PC-9 (cell line): Measurements from ENCODE around the gene USF1. TPM values are rescaled to one million over a fixed set of nuclear protein-coding genes. Genes with fewer than 3 reads are reported as not detected.
"Not testable (repeated sequence)": the region's sequence is repeated elsewhere in the genome, so short reads cannot be mapped to it uniquely, and the experiment has no call there.

ENCODE experiments used
- BruUV-seq: library from RNA; stranded (reverse); fragments of 400-500 nt; replicated peaks from 2 replicates; lab custom pipeline; 2021; lab: Mats Ljungman, UMichigan
- CTCF ChIA-PET: fragments of 300-600 bp; sonication (Branson Sonifier 250); formaldehyde crosslinking; loops from one replicate; lab custom pipeline; 2022; ENCODE audit warnings: antibody characterized with exemption; lab: Charles Lee
- POLR2A ChIA-PET: fragments of 300-600 bp; sonication (Branson Sonifier 250); formaldehyde crosslinking; loops from one replicate; lab custom pipeline; 2022; ENCODE audit warnings: antibody characterized with exemption; ENCODE audit not compliant: unreplicated experiment; lab: Charles Lee
- DNase-seq, 2 experiments: peaks; one replicate each; pipeline versions ENCODE4 v3.0.0 to v3.0.0-alpha.2; 2015 to 2022; ENCODE audit warnings: mixed read lengths in 1 of 2
- H2AFZ ChIP-seq: fragments of 200-600 bp; sonication (generic); 2 replicates; pipeline ENCODE4 v1.8.1; 2017; ENCODE audit warnings: antibody characterized with exemption
- H3F3A ChIP-seq: fragments of 200-600 bp; sonication (generic); 2 replicates; pipeline ENCODE4 v1.8.1; 2017; ENCODE audit warnings: antibody characterized with exemption, mild to moderate bottlenecking, low read depth; ENCODE audit not compliant: insufficient read depth
- H3K27ac ChIP-seq: fragments of 200-600 bp; sonication (generic); 2 replicates; pipeline ENCODE4 v1.6.1; 2016; ENCODE audit warnings: mixed run types
- H3K27me3 ChIP-seq: fragments of 200-600 bp; sonication (generic); 2 replicates; pipeline ENCODE4 v1.6.1; 2016; ENCODE audit warnings: low read depth, mixed run types; ENCODE audit not compliant: insufficient read depth
- H3K36me3 ChIP-seq: fragments of 200-600 bp; sonication (generic); 2 replicates; pipeline ENCODE4 v1.6.1; 2016; ENCODE audit warnings: low read depth, mixed run types
- H3K4me1 ChIP-seq: fragments of 200-600 bp; sonication (generic); replicated peaks from 2 replicates; pipeline ENCODE4 v1.6.1; 2016; ENCODE audit warnings: mixed run types; ENCODE audit not compliant: insufficient read depth
- H3K4me2 ChIP-seq: fragments of 200-600 bp; sonication (generic); 2 replicates; pipeline ENCODE4 v1.6.1; 2017; ENCODE audit warnings: mixed run types
- H3K4me3 ChIP-seq: fragments of 200-600 bp; sonication (generic); 2 replicates; pipeline ENCODE4 v1.6.1; 2016; ENCODE audit warnings: mixed run types
- H3K79me2 ChIP-seq: fragments of 200-600 bp; sonication (generic); 2 replicates; pipeline ENCODE4 v1.6.1; 2017; ENCODE audit warnings: low read depth, mixed run types
- H3K9me2 ChIP-seq: fragments of 200-600 bp; sonication (generic); 2 replicates; pipeline ENCODE4 v1.8.1; 2017; ENCODE audit warnings: mild to moderate bottlenecking; ENCODE audit not compliant: insufficient read depth
- H3K9me3 ChIP-seq: fragments of 200-600 bp; sonication (generic); 2 replicates; pipeline ENCODE4 v1.8.1; 2016; ENCODE audit warnings: low read depth; ENCODE audit not compliant: insufficient read depth
- H4K20me1 ChIP-seq: fragments of 200-600 bp; sonication (generic); 2 replicates; pipeline ENCODE4 v1.8.1; 2017; ENCODE audit not compliant: insufficient read depth
- CTCF ChIP-seq: fragments of 200-600 bp; sonication (generic); conservative IDR thresholded peaks from 2 replicates; pipeline ENCODE4 v1.6.1; 2017; ENCODE audit warnings: mixed run types, antibody characterized with exemption, mild to moderate bottlenecking, moderate library complexity
- EZH2 ChIP-seq: fragments of 200-600 bp; sonication (generic); IDR thresholded peaks from 2 replicates; pipeline ENCODE4 v1.8.0; 2017; ENCODE audit warnings: antibody characterized with exemption, low read depth
- intact Hi-C: fragments of 100-400 bp; cut with micrococcal nuclease; formaldehyde crosslinking; loops from one replicate; pipeline ENCODE4 v1.10.0; 2022; ENCODE audit not compliant: unreplicated experiment
- total RNA-seq: library from RNA; stranded (reverse); gene quantifications from 2 replicates; pipeline ENCODE4 v1.2.3, GENCODE V29; 2021

USF1 gene
- total RNA-seq, 1 experiment from 2014 or later: 43.2 TPM

- H3K4me1 ChIP-seq: no peaks in the 10 kb centered on the region
- no peak overlapping the region for H3K27ac ChIP-seq
- no peak overlapping the region for H2AFZ ChIP-seq
- TF ChIP-seq CTCF: no peak
- no peak for TF ChIP-seq EZH2
- DNase-seq: no peak
- no TSS peak for BruUV-seq
- intact Hi-C loops: no loop called here
- no peaks in the 10 kb centered on the region for H3K9me2 ChIP-seq
- CTCF ChIA-PET: interaction anchor here (0.9 kb wide), 1 partner anchor 72 kb away, joined by 3 read pairs; no protein-coding TSS in a partner anchor
- no peaks in the 10 kb centered on the region for H3K9me3 ChIP-seq
- no peaks in the 10 kb centered on the region for H3K27me3 ChIP-seq
- no peak overlapping the region for H3K4me3 ChIP-seq
- H3F3A ChIP-seq: no peaks in the 10 kb centered on the region; the same call in none of the 2 replicates
- no peak overlapping the region for H3K4me2 ChIP-seq
- POLR2A ChIA-PET: no interaction called here
- no peaks in the 10 kb centered on the region for H3K79me2 ChIP-seq
- no peaks in the 10 kb centered on the region for H3K36me3 ChIP-seq
- no peaks in the 10 kb centered on the region for H4K20me1 ChIP-seq
These were observed 23.5 kb upstream of the USF1 start for GRCh38 chr1:161069241-161069640.

- Histone ChIP-seq H2AFZ (no peak overlapping the region), H3K79me2 (no peaks in the 10 kb centered on the region), H3K36me3 (no peaks in the 10 kb centered on the region), H3K9me2 (no peaks in the 10 kb centered on the region), H3K27me3 (no peaks in the 10 kb centered on the region), H3K4me3 (no peak overlapping the region), H4K20me1 (no peaks in the 10 kb centered on the region), H3F3A (no peaks in the 10 kb centered on the region; the same call in none of the 2 replicates), H3K4me1 (no peaks in the 10 kb centered on the region), H3K9me3 (no peaks in the 10 kb centered on the region), H3K27ac (no peak overlapping the region), H3K4me2 (no peak overlapping the region)
- intact Hi-C loops: no loop called here
- DNase-seq: no peak
- POLR2A ChIA-PET: no interaction called here
- BruUV-seq: no TSS peak
- CTCF ChIA-PET: interaction anchor here (0.6 to 0.9 kb wide), 3 partner anchors 27 to 71 kb away, joined by 3 read pairs; no protein-coding TSS in a partner anchor
- TF ChIP-seq EZH2: no peak
- TF ChIP-seq CTCF: no peak
These were observed 22.8 kb upstream of the USF1 start for GRCh38 chr1:161068306-161069234.

GRCh38 chr1:161066694-161067093, 20.9 kb upstream of the USF1 start:
- no peak for TF ChIP-seq EZH2
- TF ChIP-seq CTCF: no peak
- Histone ChIP-seq H3K4me2 (no peak overlapping the region), H3F3A (no peaks in the 10 kb centered on the region; the same call in none of the 2 replicates), H3K79me2 (no peaks in the 10 kb centered on the region), H4K20me1 (no peaks in the 10 kb centered on the region), H3K27ac (no peak overlapping the region), H3K9me2 (no peaks in the 10 kb centered on the region), H3K4me3 (no peak overlapping the region), H3K9me3 (no peaks in the 10 kb centered on the region), H3K36me3 (no peaks in the 10 kb centered on the region), H3K27me3 (no peaks in the 10 kb centered on the region), H3K4me1 (no peaks in the 10 kb centered on the region), H2AFZ (no peak overlapping the region)
- intact Hi-C loops: no loop called here
- BruUV-seq: no TSS peak
- no peak for DNase-seq
- CTCF ChIA-PET: no interaction called here
- POLR2A ChIA-PET: no interaction called here

GRCh38 chr1:161065681-161066080, 19.9 kb upstream of the USF1 start:
- H4K20me1 ChIP-seq, H3K4me1 ChIP-seq, H2AFZ ChIP-seq, H3K9me2 ChIP-seq, DNase-seq, POLR2A ChIA-PET, CTCF ChIA-PET, H3K79me2 ChIP-seq, intact Hi-C loops, H3K36me3 ChIP-seq, BruUV-seq, H3K4me3 ChIP-seq, H3K9me3 ChIP-seq, H3F3A ChIP-seq, H3K27me3 ChIP-seq, H3K4me2 ChIP-seq, H3K27ac ChIP-seq: not testable (repeated sequence)

- H3K4me2 ChIP-seq, H3K9me3 ChIP-seq, H3K79me2 ChIP-seq, H3K9me2 ChIP-seq, DNase-seq, H4K20me1 ChIP-seq, CTCF ChIA-PET, H2AFZ ChIP-seq, H3K36me3 ChIP-seq, H3K4me1 ChIP-seq, H3K27ac ChIP-seq, intact Hi-C loops, BruUV-seq, H3K27me3 ChIP-seq, H3F3A ChIP-seq, POLR2A ChIA-PET, H3K4me3 ChIP-seq: not testable (repeated sequence)
These were observed 18.2 kb upstream of the USF1 start for GRCh38 chr1:161063936-161064335.
